Activated CD8-positive, alpha-beta memory T cell treated with anti-CD3 and anti-CD28 coated beads, Interleukin-2, amount 50 U/mL, for 1 hour (primary cell): ENCODE data around the gene RARRES2.

Experiments used
- DNase-seq: peaks from one replicate; pipeline ENCODE4 v3.0.0-alpha.2; 2020; ENCODE audit errors: extremely low read depth

The RARRES2 gene

GRCh38 chr7:150376560-150376959 is 35.1 kb upstream of the RARRES2 start:
- no peak for DNase-seq

GRCh38 chr7:150375662-150376521 is 34.5 kb upstream of the RARRES2 start:
- no peak for DNase-seq

DNA sequence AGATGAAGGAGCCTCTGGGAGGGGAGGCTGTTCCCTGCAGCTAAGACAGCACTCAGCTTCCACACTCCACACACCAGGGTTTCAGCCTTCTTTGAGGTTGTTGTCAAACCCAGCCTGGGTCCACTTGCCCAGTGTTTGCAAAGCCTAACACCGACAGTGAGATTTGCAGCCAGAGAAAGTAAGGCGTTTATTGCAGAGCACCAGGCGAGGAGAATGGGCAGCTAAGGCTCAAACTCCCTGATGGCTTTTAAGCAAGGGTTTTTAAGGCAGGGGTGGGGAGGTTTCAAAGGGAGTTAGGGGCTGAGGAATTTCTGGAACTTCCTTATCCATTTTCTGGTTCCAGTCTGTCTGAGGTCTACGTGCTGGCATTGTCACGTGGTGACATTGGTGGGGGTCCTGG is 33.0 kb upstream of the RARRES2 start:
- no peak for DNase-seq

DNA sequence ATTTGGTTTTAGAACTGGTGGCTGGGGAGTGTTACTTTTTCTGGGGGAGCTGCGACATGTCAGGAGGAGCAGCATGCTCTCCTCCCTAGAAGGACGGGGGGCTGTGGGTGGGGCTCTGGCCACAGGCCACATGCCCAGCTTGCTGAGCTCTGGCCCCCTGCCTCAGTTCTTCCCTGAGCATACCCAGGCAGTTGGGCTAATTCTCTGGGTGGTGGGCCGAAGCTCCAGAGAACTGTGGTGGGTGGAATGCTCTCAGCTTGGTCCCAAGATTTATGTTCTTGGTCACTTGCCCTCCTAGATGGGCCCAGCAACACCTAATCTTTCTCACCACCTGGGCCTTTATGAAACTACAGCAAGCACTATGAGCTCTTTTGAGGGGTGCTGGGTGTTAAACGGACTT is 32.6 kb upstream of the RARRES2 start:
- DNase-seq = no peak

GRCh38 chr7:150373049-150373801 is 31.8 kb upstream of the RARRES2 start:
- DNase-seq = no peak

DNA sequence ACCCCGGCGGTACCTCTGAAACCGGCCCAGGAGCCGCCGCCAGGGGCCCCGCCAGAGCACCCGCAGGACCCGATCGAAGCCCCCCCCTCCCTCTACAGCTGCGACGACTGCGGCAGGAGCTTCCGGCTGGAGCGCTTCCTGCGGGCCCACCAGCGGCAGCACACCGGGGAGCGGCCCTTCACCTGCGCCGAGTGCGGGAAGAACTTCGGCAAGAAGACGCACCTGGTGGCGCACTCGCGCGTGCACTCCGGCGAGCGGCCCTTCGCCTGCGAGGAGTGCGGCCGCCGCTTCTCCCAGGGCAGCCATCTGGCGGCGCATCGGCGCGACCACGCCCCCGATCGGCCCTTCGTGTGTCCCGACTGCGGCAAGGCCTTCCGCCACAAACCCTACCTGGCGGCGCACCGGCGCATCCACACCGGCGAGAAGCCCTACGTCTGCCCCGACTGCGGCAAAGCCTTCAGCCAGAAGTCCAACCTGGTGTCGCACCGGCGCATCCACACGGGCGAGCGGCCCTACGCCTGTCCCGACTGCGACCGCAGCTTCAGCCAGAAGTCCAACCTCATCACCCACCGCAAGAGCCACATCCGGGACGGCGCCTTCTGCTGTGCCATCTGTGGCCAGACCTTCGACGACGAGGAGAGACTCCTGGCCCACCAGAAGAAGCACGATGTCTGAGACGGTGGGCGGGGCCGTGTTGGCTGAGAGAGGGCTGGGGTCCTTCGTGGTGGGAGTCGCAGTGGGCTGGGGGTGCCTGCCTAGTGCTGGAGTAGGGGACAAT is 31.0 kb upstream of the RARRES2 start:
- DNase-seq = no peak

- no peak for DNase-seq
Observed at GRCh38 chr7:150371996-150372270, 30.5 kb upstream of the RARRES2 start.

GRCh38 chr7:150371131-150371995 is 29.9 kb upstream of the RARRES2 start:
- no peak for DNase-seq

GRCh38 chr7:150370612-150371071 is 29.2 kb upstream of the RARRES2 start:
- DNase-seq = no peak

- DNase-seq = no peak
Observed at GRCh38 chr7:150369748-150370501, 28.5 kb upstream of the RARRES2 start.

DNA sequence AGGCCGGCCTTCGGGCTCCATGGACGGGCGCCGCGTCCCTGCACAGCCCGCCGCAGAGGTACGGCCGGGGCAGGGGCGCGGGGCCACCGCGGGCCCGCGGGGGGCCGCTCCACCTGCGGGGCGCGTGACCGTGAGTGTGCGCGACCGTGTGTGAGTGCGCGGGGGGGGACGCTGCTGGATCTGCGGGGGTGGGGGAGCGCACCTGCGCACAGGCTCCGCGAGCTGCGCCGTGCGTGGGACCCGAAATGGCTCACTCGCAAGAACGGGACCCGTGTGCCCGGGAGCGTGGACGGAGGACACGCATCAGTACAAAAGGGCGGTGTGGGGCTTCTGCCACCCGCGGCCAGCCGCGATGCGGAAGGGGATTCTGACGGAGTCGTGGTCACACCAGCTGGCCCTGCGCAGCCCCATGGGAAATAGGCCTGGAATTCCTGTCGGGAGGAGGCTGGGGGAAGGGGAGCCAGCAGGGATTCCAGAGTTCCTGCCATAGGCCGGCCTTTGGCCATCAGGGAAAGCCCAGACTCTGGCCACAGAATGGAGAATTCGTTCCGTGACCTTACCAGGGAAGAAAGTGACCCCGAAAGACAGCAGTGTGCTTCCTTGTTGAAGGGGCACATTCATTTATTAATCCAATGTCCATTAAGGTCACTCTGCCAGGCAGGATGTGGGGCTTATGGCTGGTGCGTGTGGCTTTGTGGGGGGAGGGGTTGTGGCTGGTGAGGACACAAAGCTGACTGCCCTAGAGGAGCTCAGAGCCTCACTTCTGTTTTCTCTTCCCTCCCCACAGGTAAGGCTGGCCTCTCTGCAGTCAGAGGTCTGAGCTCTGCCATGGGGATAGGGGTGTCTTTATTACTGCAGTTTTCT is 27.7 kb upstream of the RARRES2 start:
- no peak for DNase-seq

- peak; percentile 80 for DNase-seq
Observed at GRCh38 chr7:150368096-150368883, 26.9 kb upstream of the RARRES2 start, which contains the start of gene REPIN1. TSS of gene REPIN1 (plus strand) at chr7:150368822. CDS start at chr7:150369712, 890 bp downstream.

DNA sequence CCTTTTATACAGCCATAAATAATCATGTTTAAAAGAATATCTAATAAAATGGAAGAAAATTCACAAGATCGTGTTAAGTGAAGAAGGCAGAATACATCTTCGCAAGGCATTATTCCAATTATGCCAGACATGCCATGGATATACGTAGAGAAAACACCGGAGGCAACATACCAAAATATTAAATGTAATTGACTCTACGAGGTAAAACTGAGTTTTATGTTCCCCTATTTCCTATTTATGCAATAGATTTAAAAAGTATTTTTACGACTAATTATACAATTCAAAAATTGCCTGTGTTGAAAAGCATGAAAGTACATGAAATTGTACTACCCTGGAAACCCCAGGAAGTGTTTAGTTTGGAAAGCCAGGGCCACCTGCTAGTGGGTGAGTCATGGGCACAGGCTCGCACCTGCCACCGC is 26.3 kb upstream of the RARRES2 start:
- no peak for DNase-seq

- DNase-seq = no peak
Observed at GRCh38 chr7:150365673-150366398, 24.4 kb upstream of the RARRES2 start.

- DNase-seq = no peak
Observed at GRCh38 chr7:150365194-150365593, 23.8 kb upstream of the RARRES2 start.

- no peak for DNase-seq
Observed at GRCh38 chr7:150363872-150364271, 22.4 kb upstream of the RARRES2 start.

GRCh38 chr7:150363370-150363769 is 21.9 kb upstream of the RARRES2 start:
- DNase-seq = no peak
